Neural cell (in vitro differentiated cells): Measurements from ENCODE around the gene ZNF536. TPM values are rescaled to one million over a fixed set of nuclear protein-coding genes. Genes with fewer than 3 reads are reported as not detected.

Experiments used
- H2AFZ ChIP-seq: fragments of 200-600, 300-800 bp; sonication (generic), shearing (Covaris generic); 2 replicates; pipeline ENCODE4 v1.6.0; 2014; ENCODE audit warnings: low read depth, mild to moderate bottlenecking, antibody characterized with exemption, low read length, moderate library complexity
- H3F3A ChIP-seq: fragments of 200-600 bp; shearing (Covaris generic); 2 replicates; pipeline ENCODE4 v1.6.1; 2016; ENCODE audit warnings: mild to moderate bottlenecking, moderate library complexity, mixed read lengths, antibody characterized with exemption, low read length; ENCODE audit not compliant: insufficient read depth, poor library complexity, severe bottlenecking
- H3K27ac ChIP-seq: fragments of 200-600, 300-800 bp; sonication (generic), shearing (Covaris generic); 2 replicates; pipeline ENCODE4 v1.5.1; 2014; ENCODE audit warnings: mild to moderate bottlenecking, low read length, moderate library complexity
- H3K27me3 ChIP-seq: fragments of 300-800, 200-600 bp; sonication (generic), shearing (Covaris generic); 2 replicates; pipeline ENCODE4 v1.6.0; 2014; ENCODE audit warnings: mild to moderate bottlenecking, low read depth, low read length, moderate library complexity; ENCODE audit not compliant: insufficient read depth
- H3K36me3 ChIP-seq: fragments of 300-800, 200-600 bp; sonication (generic), shearing (Covaris generic); 2 replicates; pipeline ENCODE4 v1.5.1; 2014; ENCODE audit warnings: mild to moderate bottlenecking, antibody characterized with exemption, low read length, moderate library complexity; ENCODE audit not compliant: insufficient read depth
- H3K4me2 ChIP-seq: fragments of 300-800, 200-600 bp; sonication (generic), shearing (Covaris generic); 2 replicates; pipeline ENCODE4 v1.6.0; 2014; ENCODE audit warnings: mild to moderate bottlenecking, low read length
- H3K4me3 ChIP-seq: fragments of 300-800, 200-600 bp; sonication (generic), shearing (Covaris generic); 2 replicates; pipeline ENCODE4 v1.5.1; 2014; ENCODE audit warnings: mild to moderate bottlenecking, low read length, moderate library complexity
- H3K79me2 ChIP-seq: fragments of 200-600 bp; shearing (Covaris generic); replicated peaks from 2 replicates; pipeline ENCODE4 v1.6.0; 2014; ENCODE audit warnings: mild to moderate bottlenecking, low read length, moderate library complexity; ENCODE audit not compliant: insufficient read depth
- H3K9ac ChIP-seq: fragments of 300-800, 200-600 bp; sonication (generic), shearing (Covaris generic); 2 replicates; pipeline ENCODE4 v1.6.1; 2016; ENCODE audit warnings: mild to moderate bottlenecking, low read length, mixed read lengths
- H3K9me2 ChIP-seq: fragments of 200-600 bp; shearing (Covaris generic); 2 replicates; pipeline ENCODE4 v1.6.1; 2016; ENCODE audit warnings: mild to moderate bottlenecking, low read length, mixed read lengths; ENCODE audit not compliant: insufficient read depth
- H3K9me3 ChIP-seq: fragments of 200-600, 300-800 bp; sonication (generic), shearing (Covaris generic); 2 replicates; pipeline ENCODE4 v1.6.1; 2016; ENCODE audit warnings: mild to moderate bottlenecking, mixed run types, low read length, moderate library complexity, mixed read lengths
- H4K20me1 ChIP-seq: fragments of 200-600 bp; shearing (Covaris generic); 2 replicates; pipeline ENCODE4 v1.6.1; 2016; ENCODE audit warnings: mild to moderate bottlenecking, mixed run types; ENCODE audit not compliant: insufficient read depth
- CTCF ChIP-seq: fragments of 450-650 bp; IDR thresholded peaks from 2 replicates; pipeline ENCODE4 v1.5.1; 2014; ENCODE audit warnings: antibody characterized with exemption, mild to moderate bottlenecking, moderate library complexity; ENCODE audit not compliant: poor library complexity, severe bottlenecking
- EP300 ChIP-seq: fragments of 450-650 bp; conservative IDR thresholded peaks from 2 replicates; pipeline ENCODE4 v1.6.1; 2014; ENCODE audit warnings: antibody characterized with exemption, mild to moderate bottlenecking, moderate library complexity; ENCODE audit not compliant: poor library complexity, severe bottlenecking
- EZH2 ChIP-seq: fragments of 200-600, 300-800 bp; shearing (Covaris generic), sonication (generic); IDR thresholded peaks from 2 replicates; pipeline ENCODE4 v1.6.1; 2014; ENCODE audit warnings: antibody characterized with exemption, low read length, borderline replicate concordance, mild to moderate bottlenecking; ENCODE audit not compliant: insufficient read depth, poor library complexity, severe bottlenecking
- MXI1 ChIP-seq: fragments of 450-650 bp; conservative IDR thresholded peaks from 2 replicates; pipeline ENCODE4 v1.6.1; 2014; ENCODE audit warnings: antibody characterized with exemption, mild to moderate bottlenecking; ENCODE audit not compliant: poor library complexity, severe bottlenecking
- POLR2AphosphoS5 ChIP-seq: IDR thresholded peaks from 2 replicates; pipeline ENCODE4 v1.6.1; 2012
- RAD21 ChIP-seq: fragments of 450-650 bp; conservative IDR thresholded peaks from 2 replicates; pipeline ENCODE4 v1.6.1; 2014; ENCODE audit warnings: antibody characterized with exemption, mild to moderate bottlenecking, moderate library complexity
- SMC3 ChIP-seq: fragments of 450-650 bp; conservative IDR thresholded peaks from 2 replicates; pipeline ENCODE4 v1.6.1; 2014; ENCODE audit warnings: antibody characterized with exemption, mild to moderate bottlenecking, moderate library complexity; ENCODE audit not compliant: poor library complexity
- TAF1 ChIP-seq: IDR thresholded peaks from 2 replicates; pipeline ENCODE4 v1.6.1; 2012; ENCODE audit warnings: low read depth
- polyA plus RNA-seq: library from polyadenylated mRNA; depleted of rRNA; stranded (reverse); fragments of >200 nt; gene quantifications from 2 replicates; pipeline ENCODE4 v1.2.3, GENCODE V29; 2014
- TF ChIP-seq, protein P1 (sequence below): IDR thresholded peaks from 2 replicates; pipeline ENCODE4 v1.6.1; 2012; ENCODE audit warnings: borderline replicate concordance

The ZNF536 gene
- polyA plus RNA-seq, 1 donor from 2014 or later, result 13.9 TPM

DNA sequence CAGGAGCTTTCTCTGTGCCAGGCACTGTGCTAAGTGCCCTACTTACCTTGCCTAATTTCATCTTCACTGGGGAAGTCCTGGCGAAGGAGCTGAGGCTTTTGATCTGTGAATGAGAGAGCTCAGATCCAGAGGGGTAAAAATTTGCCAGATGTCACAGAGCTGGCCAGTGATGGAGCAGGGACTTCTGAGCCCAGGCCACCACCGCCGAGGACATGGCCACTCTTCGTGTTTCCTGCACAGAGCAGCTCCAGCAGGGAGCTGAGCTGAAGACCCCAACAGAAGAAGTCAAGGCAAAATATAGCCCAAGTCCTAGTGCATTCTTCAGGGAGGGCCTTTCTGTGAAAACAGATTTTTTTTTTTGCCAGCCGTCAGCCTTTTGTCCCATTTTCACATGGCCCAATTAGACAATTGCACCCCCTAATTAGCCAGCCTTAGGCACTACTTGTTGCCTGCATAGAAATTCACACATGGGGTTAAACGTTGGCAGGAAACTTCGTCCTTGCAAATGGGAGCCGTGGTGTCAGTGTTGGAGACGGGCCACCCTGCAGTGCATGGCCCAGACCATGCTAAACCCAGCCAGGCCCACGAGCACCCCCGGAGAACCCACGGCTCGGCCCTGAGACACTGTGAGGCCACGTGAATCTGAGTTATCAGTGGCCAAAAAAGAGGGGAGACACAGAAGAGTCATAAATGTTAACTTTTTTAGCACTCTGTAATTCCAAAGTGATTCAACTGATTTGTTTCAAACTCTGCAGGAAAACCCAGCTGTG is 7.8 kb downstream of the ZNF536 start:
- H3K9me3 ChIP-seq, result no peaks in the 10 kb centered on the region
- peaks cover 4% of the 10 kb centered on the region for H3K27me3 ChIP-seq
- TF ChIP-seq EZH2, result no peak
- no peak for TF ChIP-seq MXI1
- no peak for TF ChIP-seq POLR2AphosphoS5
- TF ChIP-seq, protein P1, sequence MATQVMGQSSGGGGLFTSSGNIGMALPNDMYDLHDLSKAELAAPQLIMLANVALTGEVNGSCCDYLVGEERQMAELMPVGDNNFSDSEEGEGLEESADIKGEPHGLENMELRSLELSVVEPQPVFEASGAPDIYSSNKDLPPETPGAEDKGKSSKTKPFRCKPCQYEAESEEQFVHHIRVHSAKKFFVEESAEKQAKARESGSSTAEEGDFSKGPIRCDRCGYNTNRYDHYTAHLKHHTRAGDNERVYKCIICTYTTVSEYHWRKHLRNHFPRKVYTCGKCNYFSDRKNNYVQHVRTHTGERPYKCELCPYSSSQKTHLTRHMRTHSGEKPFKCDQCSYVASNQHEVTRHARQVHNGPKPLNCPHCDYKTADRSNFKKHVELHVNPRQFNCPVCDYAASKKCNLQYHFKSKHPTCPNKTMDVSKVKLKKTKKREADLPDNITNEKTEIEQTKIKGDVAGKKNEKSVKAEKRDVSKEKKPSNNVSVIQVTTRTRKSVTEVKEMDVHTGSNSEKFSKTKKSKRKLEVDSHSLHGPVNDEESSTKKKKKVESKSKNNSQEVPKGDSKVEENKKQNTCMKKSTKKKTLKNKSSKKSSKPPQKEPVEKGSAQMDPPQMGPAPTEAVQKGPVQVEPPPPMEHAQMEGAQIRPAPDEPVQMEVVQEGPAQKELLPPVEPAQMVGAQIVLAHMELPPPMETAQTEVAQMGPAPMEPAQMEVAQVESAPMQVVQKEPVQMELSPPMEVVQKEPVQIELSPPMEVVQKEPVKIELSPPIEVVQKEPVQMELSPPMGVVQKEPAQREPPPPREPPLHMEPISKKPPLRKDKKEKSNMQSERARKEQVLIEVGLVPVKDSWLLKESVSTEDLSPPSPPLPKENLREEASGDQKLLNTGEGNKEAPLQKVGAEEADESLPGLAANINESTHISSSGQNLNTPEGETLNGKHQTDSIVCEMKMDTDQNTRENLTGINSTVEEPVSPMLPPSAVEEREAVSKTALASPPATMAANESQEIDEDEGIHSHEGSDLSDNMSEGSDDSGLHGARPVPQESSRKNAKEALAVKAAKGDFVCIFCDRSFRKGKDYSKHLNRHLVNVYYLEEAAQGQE, result no peak
- no peak for TF ChIP-seq CTCF
- TF ChIP-seq RAD21, result no peak
- TF ChIP-seq SMC3, result no peak
- no peak for TF ChIP-seq EP300
- no peak for TF ChIP-seq TAF1
- H3K9me2 ChIP-seq, result no peaks in the 10 kb centered on the region
- H3K27ac ChIP-seq, result no peak overlapping the region
- no peaks in the 10 kb centered on the region for H3F3A ChIP-seq
- no peaks in the 10 kb centered on the region for H4K20me1 ChIP-seq
- no peak overlapping the region for H3K4me3 ChIP-seq
- no peaks in the 10 kb centered on the region for H3K79me2 ChIP-seq
- H3K36me3 ChIP-seq, result no peaks in the 10 kb centered on the region
- no peak overlapping the region for H3K9ac ChIP-seq
- H3K4me2 ChIP-seq, result no peak overlapping the region
- H2AFZ ChIP-seq, result no peak overlapping the region

DNA sequence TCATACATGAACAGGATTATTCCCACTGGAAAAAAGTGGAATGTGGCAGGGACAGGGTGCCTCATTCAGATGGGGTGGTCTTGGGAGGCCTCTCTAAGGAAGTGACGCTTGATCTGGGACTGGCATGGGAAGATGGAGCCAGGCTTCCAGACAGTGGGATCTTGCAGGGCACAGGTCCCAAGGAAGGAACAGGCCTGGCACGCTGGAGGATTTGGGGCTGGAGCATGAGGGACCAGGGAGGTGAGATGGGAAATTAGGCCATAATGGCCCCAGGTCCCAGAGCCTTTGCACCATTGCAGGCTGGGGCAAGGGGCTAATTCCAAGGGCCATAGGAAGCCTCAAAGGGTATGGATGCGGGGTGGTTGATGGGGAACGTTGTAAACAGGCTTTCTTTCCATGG is 9.2 kb downstream of the ZNF536 start:
- H3K27ac ChIP-seq, result no peak overlapping the region
- no peak overlapping the region for H2AFZ ChIP-seq
- H3F3A ChIP-seq, result no peaks in the 10 kb centered on the region
- H3K9me2 ChIP-seq, result no peaks in the 10 kb centered on the region
- H3K9ac ChIP-seq, result no peak overlapping the region
- no peak overlapping the region for H3K4me3 ChIP-seq
- no peak overlapping the region for H3K4me2 ChIP-seq
- H3K36me3 ChIP-seq, result no peaks in the 10 kb centered on the region
- no peaks in the 10 kb centered on the region for H3K27me3 ChIP-seq
- H4K20me1 ChIP-seq, result no peaks in the 10 kb centered on the region
- H3K9me3 ChIP-seq, result no peaks in the 10 kb centered on the region
- no peaks in the 10 kb centered on the region for H3K79me2 ChIP-seq
- TF ChIP-seq, protein P1, result no peak
- TF ChIP-seq TAF1 (no peak), SMC3 (no peak), CTCF (no peak), EZH2 (no peak), POLR2AphosphoS5 (no peak), RAD21 (no peak), EP300 (no peak), MXI1 (no peak)
